Measurements from ENCODE around the gene OOSP1.

DNA sequence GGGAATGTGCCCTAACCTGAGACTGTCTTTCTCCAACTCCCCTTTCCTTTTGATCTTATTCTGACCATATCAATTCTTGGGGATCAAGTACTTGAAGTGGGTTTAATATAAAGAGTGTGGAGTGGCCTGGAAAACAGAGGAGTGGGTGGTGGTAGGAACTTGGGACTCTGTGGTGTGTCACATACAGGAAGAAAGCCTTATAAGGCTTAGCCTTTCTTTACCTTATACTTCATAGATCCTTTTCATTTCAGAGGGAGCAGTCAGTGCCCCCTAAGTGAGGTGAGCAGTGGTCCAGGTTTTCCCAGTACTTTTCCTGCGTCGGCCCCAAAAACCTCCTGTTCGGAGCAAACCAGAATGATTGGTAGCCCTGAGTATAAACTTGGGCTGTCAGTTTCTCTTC, 486 bp downstream of the OOSP1 start:
- TF ChIP-seq, protein P1, sequence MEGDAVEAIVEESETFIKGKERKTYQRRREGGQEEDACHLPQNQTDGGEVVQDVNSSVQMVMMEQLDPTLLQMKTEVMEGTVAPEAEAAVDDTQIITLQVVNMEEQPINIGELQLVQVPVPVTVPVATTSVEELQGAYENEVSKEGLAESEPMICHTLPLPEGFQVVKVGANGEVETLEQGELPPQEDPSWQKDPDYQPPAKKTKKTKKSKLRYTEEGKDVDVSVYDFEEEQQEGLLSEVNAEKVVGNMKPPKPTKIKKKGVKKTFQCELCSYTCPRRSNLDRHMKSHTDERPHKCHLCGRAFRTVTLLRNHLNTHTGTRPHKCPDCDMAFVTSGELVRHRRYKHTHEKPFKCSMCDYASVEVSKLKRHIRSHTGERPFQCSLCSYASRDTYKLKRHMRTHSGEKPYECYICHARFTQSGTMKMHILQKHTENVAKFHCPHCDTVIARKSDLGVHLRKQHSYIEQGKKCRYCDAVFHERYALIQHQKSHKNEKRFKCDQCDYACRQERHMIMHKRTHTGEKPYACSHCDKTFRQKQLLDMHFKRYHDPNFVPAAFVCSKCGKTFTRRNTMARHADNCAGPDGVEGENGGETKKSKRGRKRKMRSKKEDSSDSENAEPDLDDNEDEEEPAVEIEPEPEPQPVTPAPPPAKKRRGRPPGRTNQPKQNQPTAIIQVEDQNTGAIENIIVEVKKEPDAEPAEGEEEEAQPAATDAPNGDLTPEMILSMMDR (IDR thresholded peaks at IDR 0.05; ENCODE audit: insufficient read depth, low read length) = no peak
- TF ChIP-seq, protein P2, sequence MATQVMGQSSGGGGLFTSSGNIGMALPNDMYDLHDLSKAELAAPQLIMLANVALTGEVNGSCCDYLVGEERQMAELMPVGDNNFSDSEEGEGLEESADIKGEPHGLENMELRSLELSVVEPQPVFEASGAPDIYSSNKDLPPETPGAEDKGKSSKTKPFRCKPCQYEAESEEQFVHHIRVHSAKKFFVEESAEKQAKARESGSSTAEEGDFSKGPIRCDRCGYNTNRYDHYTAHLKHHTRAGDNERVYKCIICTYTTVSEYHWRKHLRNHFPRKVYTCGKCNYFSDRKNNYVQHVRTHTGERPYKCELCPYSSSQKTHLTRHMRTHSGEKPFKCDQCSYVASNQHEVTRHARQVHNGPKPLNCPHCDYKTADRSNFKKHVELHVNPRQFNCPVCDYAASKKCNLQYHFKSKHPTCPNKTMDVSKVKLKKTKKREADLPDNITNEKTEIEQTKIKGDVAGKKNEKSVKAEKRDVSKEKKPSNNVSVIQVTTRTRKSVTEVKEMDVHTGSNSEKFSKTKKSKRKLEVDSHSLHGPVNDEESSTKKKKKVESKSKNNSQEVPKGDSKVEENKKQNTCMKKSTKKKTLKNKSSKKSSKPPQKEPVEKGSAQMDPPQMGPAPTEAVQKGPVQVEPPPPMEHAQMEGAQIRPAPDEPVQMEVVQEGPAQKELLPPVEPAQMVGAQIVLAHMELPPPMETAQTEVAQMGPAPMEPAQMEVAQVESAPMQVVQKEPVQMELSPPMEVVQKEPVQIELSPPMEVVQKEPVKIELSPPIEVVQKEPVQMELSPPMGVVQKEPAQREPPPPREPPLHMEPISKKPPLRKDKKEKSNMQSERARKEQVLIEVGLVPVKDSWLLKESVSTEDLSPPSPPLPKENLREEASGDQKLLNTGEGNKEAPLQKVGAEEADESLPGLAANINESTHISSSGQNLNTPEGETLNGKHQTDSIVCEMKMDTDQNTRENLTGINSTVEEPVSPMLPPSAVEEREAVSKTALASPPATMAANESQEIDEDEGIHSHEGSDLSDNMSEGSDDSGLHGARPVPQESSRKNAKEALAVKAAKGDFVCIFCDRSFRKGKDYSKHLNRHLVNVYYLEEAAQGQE (IDR thresholded peaks at IDR 0.05; ENCODE audit: insufficient replicate concordance, low read depth) = no peak
